HL-60 (cell line): Measurements from ENCODE around the gene FAM222B. TPM values are rescaled to one million over a fixed set of nuclear protein-coding genes. Genes with fewer than 3 reads are reported as not detected.

Experiments
- DNase-seq, 2 experiments: peaks; one replicate each; pipeline ENCODE4 v3.0.0-alpha.2; 2010 to 2020; ENCODE audit warnings: low read depth in 1 of 2, low spot score in 1 of 2
- H3K27ac ChIP-seq: fragments of 250-450 bp; sonication (Bioruptor Pico); replicated peaks from 2 replicates; pipeline ENCODE4 v1.5.1; 2020; ENCODE audit warnings: mild to moderate bottlenecking, moderate library complexity
- H3K27me3 ChIP-seq: fragments of 250-450 bp; sonication (Bioruptor Pico); 2 replicates; pipeline ENCODE4 v1.5.1; 2021; ENCODE audit warnings: mild to moderate bottlenecking, moderate library complexity; ENCODE audit not compliant: insufficient read depth, poor library complexity, severe bottlenecking
- H3K4me3 ChIP-seq: replicated peaks from 2 replicates; pipeline ENCODE4 v1.5.1; 2011; ENCODE audit warnings: mild to moderate bottlenecking, control low read depth, low read length; ENCODE audit not compliant: insufficient read depth
- CTCF ChIP-seq: IDR thresholded peaks from one replicate; pipeline ENCODE4 v1.5.1; 2011; ENCODE audit warnings: low read length, control low read depth, inconsistent platforms; ENCODE audit not compliant: insufficient read depth
- GABPA ChIP-seq: IDR thresholded peaks from 2 replicates; pipeline ENCODE4 v1.6.1; 2012; ENCODE audit warnings: low read depth
- POLR2AphosphoS5 ChIP-seq: IDR thresholded peaks from 2 replicates; pipeline ENCODE4 v1.6.1; 2012; ENCODE audit warnings: low read depth
- REST ChIP-seq: IDR thresholded peaks from 2 replicates; pipeline ENCODE4 v1.6.1; 2012; ENCODE audit warnings: low read depth; ENCODE audit not compliant: insufficient replicate concordance
- SPI1 ChIP-seq: IDR thresholded peaks from 2 replicates; pipeline ENCODE4 v1.6.1; 2012; ENCODE audit warnings: low read depth, mild to moderate bottlenecking, borderline replicate concordance
- microRNA-seq: library from miRNA; unstranded; fragments of <30 nt; microRNA quantifications from one replicate; pipeline ENCODE4, GENCODE V29; 2018

The FAM222B gene

GRCh38 chr17:28707339-28707720, 135.3 kb downstream of the FAM222B start:
- Histone ChIP-seq H3K27me3 (no peaks in the 10 kb centered on the region), H3K27ac (no peak overlapping the region), H3K4me3 (no peak overlapping the region)
- no peak for DNase-seq
- TF ChIP-seq GABPA = no peak
- TF ChIP-seq CTCF = no peak
- no peak for TF ChIP-seq SPI1
- no peak for TF ChIP-seq POLR2AphosphoS5
- TF ChIP-seq REST = no peak

- Histone ChIP-seq H3K27ac (no peak overlapping the region), H3K27me3 (no peaks in the 10 kb centered on the region), H3K4me3 (no peak overlapping the region)
- no peak for DNase-seq
- TF ChIP-seq GABPA = no peak
Measured at GRCh38 chr17:28706471-28707338, 135.9 kb downstream of the FAM222B start.

Small RNA genes within 50 kb of the gene (microRNA-seq; reads per million reads assigned to microRNA genes)
- gene MIR451B = not detected
